Stimulated activated naive CD8-positive, alpha-beta T cell treated with anti-CD3 and anti-CD28 coated beads, Interleukin-15, Interleukin-2, amounts not matched to agents 100 ng/mL and 50 ng/mL, for 24 hours (primary cell): ENCODE data around the gene SH3D19.
"Not testable (repeated sequence)": the region's sequence is repeated elsewhere in the genome, so short reads cannot be mapped to it uniquely, and the experiment has no call there.

Experiments
- H3K27ac Mint-ChIP-seq: one replicate; pipeline ENCODE4 v1.8.0; 2021; ENCODE audit warnings: mild to moderate bottlenecking, mixed read lengths
- H3K27me3 Mint-ChIP-seq: one replicate; pipeline ENCODE4 v1.8.0; 2021; ENCODE audit warnings: mixed read lengths
- H3K36me3 Mint-ChIP-seq: one replicate; pipeline ENCODE4 v1.8.0; 2021; ENCODE audit warnings: low read depth, mixed read lengths
- H3K4me1 Mint-ChIP-seq: one replicate; pipeline ENCODE4 v1.8.0; 2021; ENCODE audit warnings: low read depth, mixed read lengths
- H3K4me3 Mint-ChIP-seq: one replicate; pipeline ENCODE4 v1.8.0; 2021; ENCODE audit warnings: mild to moderate bottlenecking, mixed read lengths
- H3K9me3 Mint-ChIP-seq: one replicate; pipeline ENCODE4 v1.8.0; 2021; ENCODE audit warnings: mixed read lengths

The SH3D19 gene

GRCh38 chr4:151238477-151238876 lies 86.9 kb downstream of the SH3D19 start:
- peaks cover 13% of the 10 kb centered on the region for H3K27me3 Mint-ChIP-seq
- H3K9me3 Mint-ChIP-seq: no peaks in the 10 kb centered on the region
- H3K27ac Mint-ChIP-seq: no peak overlapping the region
- H3K4me1 Mint-ChIP-seq: no peaks in the 10 kb centered on the region
- no peaks in the 10 kb centered on the region for H3K36me3 Mint-ChIP-seq
- no peak overlapping the region for H3K4me3 Mint-ChIP-seq

GRCh38 chr4:151236036-151236435 lies 89.4 kb downstream of the SH3D19 start:
- H3K4me1 Mint-ChIP-seq: no peaks in the 10 kb centered on the region
- peaks cover 12% of the 10 kb centered on the region for H3K27me3 Mint-ChIP-seq
- H3K27ac Mint-ChIP-seq: no peak overlapping the region
- no peaks in the 10 kb centered on the region for H3K36me3 Mint-ChIP-seq
- no peak overlapping the region for H3K4me3 Mint-ChIP-seq
- H3K9me3 Mint-ChIP-seq: no peaks in the 10 kb centered on the region

GRCh38 chr4:151235373-151235772 lies 90.0 kb downstream of the SH3D19 start:
- H3K4me1 Mint-ChIP-seq, H3K9me3 Mint-ChIP-seq, H3K4me3 Mint-ChIP-seq, H3K36me3 Mint-ChIP-seq, H3K27ac Mint-ChIP-seq: not testable (repeated sequence)
- H3K27me3 Mint-ChIP-seq: peaks cover 12% of the 10 kb centered on the region

GRCh38 chr4:151233600-151233999 lies 91.8 kb downstream of the SH3D19 start:
- no peak overlapping the region for H3K4me3 Mint-ChIP-seq
- H3K9me3 Mint-ChIP-seq: no peaks in the 10 kb centered on the region
- H3K36me3 Mint-ChIP-seq: no peaks in the 10 kb centered on the region
- peaks cover 8% of the 10 kb centered on the region for H3K27me3 Mint-ChIP-seq
- no peak overlapping the region for H3K27ac Mint-ChIP-seq
- H3K4me1 Mint-ChIP-seq: no peaks in the 10 kb centered on the region

- Mint-ChIP-seq H3K27me3 (peaks cover 9% of the 10 kb centered on the region), H3K27ac (no peak overlapping the region), H3K4me1 (no peaks in the 10 kb centered on the region), H3K9me3 (no peaks in the 10 kb centered on the region), H3K36me3 (no peaks in the 10 kb centered on the region), H3K4me3 (no peak overlapping the region)
Observed at GRCh38 chr4:151231915-151232595, 93.3 kb downstream of the SH3D19 start.

GRCh38 chr4:151228189-151229119 lies 97.0 kb downstream of the SH3D19 start:
- H3K36me3 Mint-ChIP-seq: no peaks in the 10 kb centered on the region
- H3K4me1 Mint-ChIP-seq: no peaks in the 10 kb centered on the region
- no peak overlapping the region for H3K4me3 Mint-ChIP-seq
- H3K27me3 Mint-ChIP-seq: peaks cover 22% of the 10 kb centered on the region
- no peaks in the 10 kb centered on the region for H3K9me3 Mint-ChIP-seq
- H3K27ac Mint-ChIP-seq: no peak overlapping the region

- H3K4me3 Mint-ChIP-seq: no peak overlapping the region
- H3K27ac Mint-ChIP-seq: no peak overlapping the region
- H3K9me3 Mint-ChIP-seq: no peaks in the 10 kb centered on the region
- H3K4me1 Mint-ChIP-seq: no peaks in the 10 kb centered on the region
- peaks cover 28% of the 10 kb centered on the region for H3K27me3 Mint-ChIP-seq
- H3K36me3 Mint-ChIP-seq: no peaks in the 10 kb centered on the region
Observed at GRCh38 chr4:151227731-151228130, 97.7 kb downstream of the SH3D19 start.

GRCh38 chr4:151227172-151227571 lies 98.2 kb downstream of the SH3D19 start:
- H3K4me3 Mint-ChIP-seq: no peak overlapping the region
- no peaks in the 10 kb centered on the region for H3K9me3 Mint-ChIP-seq
- no peak overlapping the region for H3K27ac Mint-ChIP-seq
- H3K4me1 Mint-ChIP-seq: no peaks in the 10 kb centered on the region
- no peaks in the 10 kb centered on the region for H3K36me3 Mint-ChIP-seq
- peaks cover 29% of the 10 kb centered on the region for H3K27me3 Mint-ChIP-seq

GRCh38 chr4:151226004-151226932 lies 99.1 kb downstream of the SH3D19 start:
- H3K4me1 Mint-ChIP-seq: no peaks in the 10 kb centered on the region
- no peak overlapping the region for H3K4me3 Mint-ChIP-seq
- H3K36me3 Mint-ChIP-seq: no peaks in the 10 kb centered on the region
- H3K27ac Mint-ChIP-seq: no peak overlapping the region
- no peaks in the 10 kb centered on the region for H3K9me3 Mint-ChIP-seq
- H3K27me3 Mint-ChIP-seq: peaks cover 33% of the 10 kb centered on the region

GRCh38 chr4:151223465-151223864 lies 101.9 kb downstream of the SH3D19 start:
- no peaks in the 10 kb centered on the region for H3K36me3 Mint-ChIP-seq
- H3K27ac Mint-ChIP-seq: no peak overlapping the region
- H3K9me3 Mint-ChIP-seq: no peaks in the 10 kb centered on the region
- H3K4me1 Mint-ChIP-seq: no peaks in the 10 kb centered on the region
- no peak overlapping the region for H3K4me3 Mint-ChIP-seq
- H3K27me3 Mint-ChIP-seq: peaks cover 46% of the 10 kb centered on the region

GRCh38 chr4:151219948-151220347 lies 105.5 kb downstream of the SH3D19 start:
- Mint-ChIP-seq H3K27me3 (peaks cover 38% of the 10 kb centered on the region), H3K4me1 (no peaks in the 10 kb centered on the region), H3K27ac (no peak overlapping the region), H3K4me3 (no peak overlapping the region), H3K36me3 (no peaks in the 10 kb centered on the region), H3K9me3 (no peaks in the 10 kb centered on the region)

- no peaks in the 10 kb centered on the region for H3K36me3 Mint-ChIP-seq
- no peak overlapping the region for H3K4me3 Mint-ChIP-seq
- no peaks in the 10 kb centered on the region for H3K4me1 Mint-ChIP-seq
- no peak overlapping the region for H3K27ac Mint-ChIP-seq
- peaks cover 33% of the 10 kb centered on the region for H3K27me3 Mint-ChIP-seq
- H3K9me3 Mint-ChIP-seq: no peaks in the 10 kb centered on the region
Observed at GRCh38 chr4:151219091-151219490, 106.3 kb downstream of the SH3D19 start.

GRCh38 chr4:151218343-151218742 lies 107.1 kb downstream of the SH3D19 start:
- Mint-ChIP-seq H3K4me1 (no peaks in the 10 kb centered on the region), H3K36me3 (no peaks in the 10 kb centered on the region), H3K4me3 (no peak overlapping the region), H3K27ac (no peak overlapping the region), H3K9me3 (no peaks in the 10 kb centered on the region), H3K27me3 (peaks cover 28% of the 10 kb centered on the region)

- Mint-ChIP-seq H3K27ac (no peak overlapping the region), H3K36me3 (no peaks in the 10 kb centered on the region), H3K4me3 (no peak overlapping the region), H3K27me3 (peaks cover 24% of the 10 kb centered on the region), H3K4me1 (no peaks in the 10 kb centered on the region), H3K9me3 (no peaks in the 10 kb centered on the region)
Observed at GRCh38 chr4:151217326-151217725, 108.1 kb downstream of the SH3D19 start.

GRCh38 chr4:151215295-151215694 lies 110.1 kb downstream of the SH3D19 start:
- Mint-ChIP-seq H3K27ac (no peak overlapping the region), H3K4me1 (no peaks in the 10 kb centered on the region), H3K36me3 (no peaks in the 10 kb centered on the region), H3K27me3 (peaks cover 19% of the 10 kb centered on the region), H3K4me3 (no peak overlapping the region), H3K9me3 (no peaks in the 10 kb centered on the region)
